IMR-90 (cell line): ENCODE measurements around the gene DNM3. TPM values are rescaled to one million over a fixed set of nuclear protein-coding genes. Genes with fewer than 3 reads are reported as not detected.

Source experiments
- ATAC-seq: fragments of 200-7000 bp; cut with Tn5 transposase; 2 replicates; pipeline ENCODE4 v1.9.1; 2020; ENCODE audit warnings: low read depth, mild to moderate bottlenecking, moderate library complexity
- BruUV-seq: library from RNA; stranded (reverse); fragments of 400-500 nt; replicated peaks from 2 replicates; lab custom pipeline; 2021; lab: Mats Ljungman, UMichigan
- CTCF ChIA-PET: fragments of 300-600 bp; formaldehyde crosslinking; extraction: SDS; loops from one replicate; lab custom pipeline; 2021; ENCODE audit warnings: antibody characterized with exemption; lab: Yijun Ruan, JAX
- POLR2A ChIA-PET: fragments of 300-600 bp; sonication (Branson Sonifier 250); formaldehyde crosslinking; loops from one replicate; lab custom pipeline; 2022; ENCODE audit warnings: antibody characterized with exemption; ENCODE audit not compliant: unreplicated experiment; lab: Charles Lee
- DNase-seq: peaks from one replicate; pipeline ENCODE4 v3.0.0; 2013
- H2AFZ ChIP-seq: replicated peaks from 2 replicates; pipeline ENCODE3; 2013; ENCODE audit warnings: low read length, mild to moderate bottlenecking; ENCODE audit not compliant: poor library complexity
- H2AK5ac ChIP-seq: 2 replicates; pipeline ENCODE4 v1.6.1; 2013; ENCODE audit warnings: low read depth, low read length, inconsistent platforms
- H2AK9ac ChIP-seq: replicated peaks from 2 replicates; pipeline ENCODE3; 2013; ENCODE audit warnings: mild to moderate bottlenecking, low read depth, low read length, moderate library complexity; ENCODE audit not compliant: poor library complexity
- H2BK120ac ChIP-seq: 2 replicates; pipeline ENCODE4 v1.6.1; 2013; ENCODE audit warnings: low read depth, low read length, inconsistent platforms
- H2BK15ac ChIP-seq: 3 replicates; pipeline ENCODE4 v1.6.1; 2013; ENCODE audit warnings: low read depth, low read length, inconsistent platforms
- H2BK20ac ChIP-seq: 2 replicates; pipeline ENCODE4 v1.6.1; 2013; ENCODE audit warnings: low read depth, mild to moderate bottlenecking, inconsistent platforms, low read length, moderate library complexity
- H2BK5ac ChIP-seq: 2 replicates; pipeline ENCODE4 v1.6.1; 2013; ENCODE audit warnings: mild to moderate bottlenecking, low read depth, low read length, inconsistent platforms; ENCODE audit not compliant: poor library complexity, severe bottlenecking
- H3K14ac ChIP-seq: replicated peaks from 2 replicates; pipeline ENCODE4 v1.6.1; 2013; ENCODE audit warnings: low read depth, low read length, inconsistent platforms
- H3K18ac ChIP-seq: 2 replicates; pipeline ENCODE4 v1.6.1; 2013; ENCODE audit warnings: low read depth, low read length, control low read depth
- H3K23ac ChIP-seq: 2 replicates; pipeline ENCODE4 v1.6.1; 2013; ENCODE audit warnings: low read depth, low read length, inconsistent platforms
- H3K27ac ChIP-seq: 2 replicates; pipeline ENCODE4 v1.5.1; 2013; ENCODE audit warnings: mild to moderate bottlenecking, control low read depth, low read length; ENCODE audit not compliant: insufficient read depth
- H3K27me3 ChIP-seq: 2 replicates; pipeline ENCODE4 v1.6.1; 2013; ENCODE audit warnings: low read length; ENCODE audit not compliant: control insufficient read depth, insufficient read depth
- H3K36me3 ChIP-seq: 2 replicates; pipeline ENCODE4 v1.6.1; 2013; ENCODE audit warnings: low read length, mixed read lengths; ENCODE audit not compliant: control insufficient read depth, insufficient read depth
- H3K4ac ChIP-seq: 2 replicates; pipeline ENCODE4 v1.6.1; 2013; ENCODE audit warnings: low read depth, low read length, inconsistent platforms
- H3K4me1 ChIP-seq: 2 replicates; pipeline ENCODE4 v1.6.1; 2013; ENCODE audit warnings: low read length, mixed read lengths; ENCODE audit not compliant: control insufficient read depth, insufficient read depth
- H3K4me2 ChIP-seq: 2 replicates; pipeline ENCODE4 v1.6.1; 2013; ENCODE audit warnings: low read depth, mild to moderate bottlenecking, control low read depth, low read length, moderate library complexity
- H3K4me3 ChIP-seq: 2 replicates; pipeline ENCODE4 v1.5.1; 2013; ENCODE audit warnings: low read depth, mild to moderate bottlenecking, control low read depth, low read length, moderate library complexity; ENCODE audit not compliant: insufficient read depth
- H3K56ac ChIP-seq: 2 replicates; pipeline ENCODE4 v1.6.1; 2013; ENCODE audit warnings: low read length, inconsistent platforms; ENCODE audit not compliant: insufficient read depth; ENCODE audit errors: extremely low read depth
- H3K79me1 ChIP-seq, 2 experiments: 2 replicates each; pipeline ENCODE4 v1.6.1; 2013; ENCODE audit warnings: low read length in 2 of 2, inconsistent platforms in 1 of 2, low read depth in 1 of 2
- H3K9ac ChIP-seq: 2 replicates; pipeline ENCODE4 v1.6.1; 2013; ENCODE audit warnings: low read depth, low read length, control low read depth
- H3K9me1 ChIP-seq: 2 replicates; pipeline ENCODE4 v1.6.1; 2013; ENCODE audit warnings: low read length, inconsistent platforms; ENCODE audit not compliant: insufficient read depth
- H3K9me3 ChIP-seq: 2 replicates; pipeline ENCODE4 v1.6.1; 2013; ENCODE audit warnings: low read length; ENCODE audit not compliant: control insufficient read depth, insufficient read depth
- H4K20me1 ChIP-seq: 2 replicates; pipeline ENCODE4 v1.6.1; 2013; ENCODE audit warnings: low read length, inconsistent platforms; ENCODE audit not compliant: insufficient read depth
- H4K5ac ChIP-seq: 2 replicates; pipeline ENCODE4 v1.6.1; 2013; ENCODE audit warnings: mild to moderate bottlenecking, low read depth, low read length, control low read depth
- H4K8ac ChIP-seq, 2 experiments: 2 replicates each; pipeline ENCODE4 v1.6.1; 2013; ENCODE audit warnings: low read depth in 2 of 2, low read length in 2 of 2, control low read depth in 1 of 2, inconsistent platforms in 1 of 2
- H4K91ac ChIP-seq: 2 replicates; pipeline ENCODE4 v1.6.1; 2013; ENCODE audit warnings: low read depth, low read length, inconsistent platforms; ENCODE audit not compliant: insufficient read depth
- BHLHE40 ChIP-seq: fragments of 150-350 bp; IDR thresholded peaks from 2 replicates; pipeline ENCODE4 v1.6.1; 2016; ENCODE audit warnings: mild to moderate bottlenecking, low read depth, low read length
- CEBPB ChIP-seq: IDR thresholded peaks from 2 replicates; pipeline ENCODE4 v1.6.1; 2012; ENCODE audit warnings: low read depth, low read length, improper control_type of control experiment
- CHD1 ChIP-seq: IDR thresholded peaks from 2 replicates; pipeline ENCODE4 v1.6.1; 2012; ENCODE audit warnings: low read depth, low read length, improper control_type of control experiment
- FOS ChIP-seq: fragments of 150-350 bp; IDR thresholded peaks from 2 replicates; pipeline ENCODE4 v1.6.1; 2016; ENCODE audit warnings: low read depth, low read length
- MAFK ChIP-seq: IDR thresholded peaks from 2 replicates; pipeline ENCODE4 v1.6.1; 2012; ENCODE audit warnings: low read depth, low read length, improper control_type of control experiment
- MXI1 ChIP-seq: IDR thresholded peaks from 2 replicates; pipeline ENCODE4 v1.6.1; 2012; ENCODE audit warnings: low read depth, mild to moderate bottlenecking, low read length, moderate library complexity, borderline replicate concordance
- NFE2L2 ChIP-seq: fragments of 150-350 bp; IDR thresholded peaks from 2 replicates; pipeline ENCODE4 v1.6.1; 2016; ENCODE audit warnings: low read depth, mild to moderate bottlenecking, low read length
- POLR2A ChIP-seq: IDR thresholded peaks from 2 replicates; pipeline ENCODE4 v1.6.1; 2012; ENCODE audit warnings: mild to moderate bottlenecking, low read depth, low read length
- RAD21 ChIP-seq: IDR thresholded peaks from 2 replicates; pipeline ENCODE4 v1.6.1; 2012; ENCODE audit warnings: low read length, improper control_type of control experiment
- RFX5 ChIP-seq: IDR thresholded peaks from 2 replicates; pipeline ENCODE4 v1.8.0; 2012; ENCODE audit warnings: low read depth, mild to moderate bottlenecking, low read length, moderate library complexity
- WGBS, 2 experiments: methylation state at CpG; one replicate each; pipeline versions ENCODE4 v1.1.5 to v1.1.7; 2013; ENCODE audit warnings: missing lambda C conversion rate in 2 of 2; ENCODE audit not compliant: insufficient read length in 1 of 2; ENCODE audit errors: extremely low coverage in 2 of 2; 5-methylcytosine and 5-hydroxymethylcytosine counted together
- dilution Hi-C: fragments of 300-500 bp; cut with HindIII; formaldehyde crosslinking; loops from one replicate; pipeline ENCODE4 v1.14.3; 2018; ENCODE audit warnings: low sequenced_read_pairs; ENCODE audit not compliant: unreplicated experiment
- in situ Hi-C: fragments of 300-500 bp; cut with MboI; formaldehyde crosslinking; loops from 3 replicates; pipeline ENCODE4 v1.14.3; 2019; ENCODE audit warnings: low sequenced_read_pairs, inconsistent platforms, mixed read lengths
- intact Hi-C: fragments of 100-400 bp; cut with micrococcal nuclease; formaldehyde crosslinking; loops from 2 replicates; pipeline ENCODE4 v1.10.0; 2022
- polyA plus RNA-seq, 3 experiments: library from polyadenylated mRNA; depleted of rRNA; stranded (reverse); fragments of >200 nt; gene quantifications; 2 replicates each; pipeline ENCODE4 v1.2.3, GENCODE V29; 2012; ENCODE audit warnings: low replicate concordance in 1 of 3
- total RNA-seq: library from RNA; depleted of rRNA; stranded (reverse); fragments of >200 nt; gene quantifications from 2 replicates; pipeline ENCODE4 v1.2.3, GENCODE V29; 2012
- TF ChIP-seq, protein P1 (sequence below): fragments of 150-350 bp; IDR thresholded peaks from 2 replicates; pipeline ENCODE4 v1.6.1; 2017; ENCODE audit warnings: mild to moderate bottlenecking, antibody characterized with exemption, low read length, low read depth
- TF ChIP-seq, protein P2 (sequence below): conservative IDR thresholded peaks from 2 replicates; pipeline ENCODE4 v1.5.1; 2012; ENCODE audit warnings: mild to moderate bottlenecking, low read depth, low read length, improper control_type of control experiment
- TF ChIP-seq, protein P3 (sequence below): fragments of 150-350 bp; IDR thresholded peaks from 2 replicates; pipeline ENCODE4 v1.6.1; 2016; ENCODE audit warnings: low read depth, mild to moderate bottlenecking, low read length, moderate library complexity, borderline replicate concordance

The DNM3 gene
- total and polyA plus RNA-seq, 2 of the 4 experiments (the other 2 are of a cell fraction) = 0.36 TPM

DNA sequence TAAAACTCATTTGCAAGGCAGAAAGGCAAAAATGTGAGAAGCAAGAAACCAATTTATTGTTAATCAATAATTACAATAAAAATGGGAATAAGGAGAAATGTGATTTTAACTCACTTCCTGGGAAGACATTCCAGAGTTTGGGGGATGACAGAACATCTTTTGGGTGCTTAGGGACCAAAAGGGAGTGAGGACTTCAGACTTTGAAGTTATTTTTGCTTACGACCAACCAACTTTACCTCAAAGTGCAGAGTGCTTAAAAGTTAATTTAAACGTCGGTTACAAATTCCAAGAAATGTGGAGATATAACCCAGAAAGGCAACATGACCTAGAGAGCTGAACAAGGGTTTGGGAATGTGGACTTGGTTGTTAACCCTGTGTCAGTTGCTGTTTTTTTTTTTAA lies 344.7 kb downstream of the DNM3 start:
- Histone ChIP-seq H3K23ac (no peak overlapping the region), H3K56ac (no peak overlapping the region; the same call in 1 of the 2 replicates), H3K4ac (no peak overlapping the region), H3K27me3 (no peaks in the 10 kb centered on the region), H3K27ac (no peak overlapping the region), H3K36me3 (no peaks in the 10 kb centered on the region), H3K9me1 (peaks cover 2% of the 10 kb centered on the region; the same call in 1 of the 2 replicates), H4K8ac (peak overlapping the region in 1 of 2 experiments; percentile 30; a peak in 1 of 4 replicates), H2BK5ac (peak overlapping the region; percentile 5), H3K79me1 (no peaks in the 10 kb centered on the region), H4K91ac (0 out of 2 replicates have a peak overlapping the region, but pooled peaks have one; percentile 56), H2BK15ac (no peak overlapping the region), H3K18ac (0 out of 2 replicates have a peak overlapping the region, but pooled peaks have one; percentile 17), H4K5ac (no peak overlapping the region), H2AFZ (no peak overlapping the region), H4K20me1 (no peaks in the 10 kb centered on the region), H3K14ac (peak overlapping the region; percentile 70), H2BK20ac (peak overlapping the region; percentile 30), H3K9me3 (no peaks in the 10 kb centered on the region), H3K4me1 (peaks cover 12% of the 10 kb centered on the region), H3K4me2 (no peak overlapping the region), H2AK9ac (no peak overlapping the region), H2AK5ac (no peak overlapping the region; the same call in 1 of the 2 replicates), H3K4me3 (no peak overlapping the region), H2BK120ac (peak overlapping the region; percentile 44), H3K9ac (no peak overlapping the region)
- no peak for ATAC-seq
- WGBS, 2 experiments = no CpG with 5 or more reads among the region's 3 CpGs
- ChIA-PET POLR2A (no interaction called here), CTCF (interaction anchor here (1.7 kb wide), 1 partner anchor 35 kb away, joined by 3 read pairs; no protein-coding TSS in a partner anchor)
- dilution Hi-C loops (no loop called here), in situ Hi-C loops (no loop called here), intact Hi-C loops (loop anchor here (5.0 kb wide), 1 partner anchor 36 kb away; no protein-coding TSS in a partner anchor)
- DNase-seq = no peak
- TF ChIP-seq, protein P1, sequence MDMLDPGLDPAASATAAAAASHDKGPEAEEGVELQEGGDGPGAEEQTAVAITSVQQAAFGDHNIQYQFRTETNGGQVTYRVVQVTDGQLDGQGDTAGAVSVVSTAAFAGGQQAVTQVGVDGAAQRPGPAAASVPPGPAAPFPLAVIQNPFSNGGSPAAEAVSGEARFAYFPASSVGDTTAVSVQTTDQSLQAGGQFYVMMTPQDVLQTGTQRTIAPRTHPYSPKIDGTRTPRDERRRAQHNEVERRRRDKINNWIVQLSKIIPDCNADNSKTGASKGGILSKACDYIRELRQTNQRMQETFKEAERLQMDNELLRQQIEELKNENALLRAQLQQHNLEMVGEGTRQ = no peak
- TF ChIP-seq BHLHE40 (no peak), RFX5 (no peak), RAD21 (no peak), FOS (no peak), MAFK (no peak), POLR2A (no peak), NFE2L2 (no peak), CEBPB (no peak), CHD1 (no peak), MXI1 (no peak)
- TF ChIP-seq, protein P2, sequence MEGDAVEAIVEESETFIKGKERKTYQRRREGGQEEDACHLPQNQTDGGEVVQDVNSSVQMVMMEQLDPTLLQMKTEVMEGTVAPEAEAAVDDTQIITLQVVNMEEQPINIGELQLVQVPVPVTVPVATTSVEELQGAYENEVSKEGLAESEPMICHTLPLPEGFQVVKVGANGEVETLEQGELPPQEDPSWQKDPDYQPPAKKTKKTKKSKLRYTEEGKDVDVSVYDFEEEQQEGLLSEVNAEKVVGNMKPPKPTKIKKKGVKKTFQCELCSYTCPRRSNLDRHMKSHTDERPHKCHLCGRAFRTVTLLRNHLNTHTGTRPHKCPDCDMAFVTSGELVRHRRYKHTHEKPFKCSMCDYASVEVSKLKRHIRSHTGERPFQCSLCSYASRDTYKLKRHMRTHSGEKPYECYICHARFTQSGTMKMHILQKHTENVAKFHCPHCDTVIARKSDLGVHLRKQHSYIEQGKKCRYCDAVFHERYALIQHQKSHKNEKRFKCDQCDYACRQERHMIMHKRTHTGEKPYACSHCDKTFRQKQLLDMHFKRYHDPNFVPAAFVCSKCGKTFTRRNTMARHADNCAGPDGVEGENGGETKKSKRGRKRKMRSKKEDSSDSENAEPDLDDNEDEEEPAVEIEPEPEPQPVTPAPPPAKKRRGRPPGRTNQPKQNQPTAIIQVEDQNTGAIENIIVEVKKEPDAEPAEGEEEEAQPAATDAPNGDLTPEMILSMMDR = no peak
- TF ChIP-seq, protein P3, sequence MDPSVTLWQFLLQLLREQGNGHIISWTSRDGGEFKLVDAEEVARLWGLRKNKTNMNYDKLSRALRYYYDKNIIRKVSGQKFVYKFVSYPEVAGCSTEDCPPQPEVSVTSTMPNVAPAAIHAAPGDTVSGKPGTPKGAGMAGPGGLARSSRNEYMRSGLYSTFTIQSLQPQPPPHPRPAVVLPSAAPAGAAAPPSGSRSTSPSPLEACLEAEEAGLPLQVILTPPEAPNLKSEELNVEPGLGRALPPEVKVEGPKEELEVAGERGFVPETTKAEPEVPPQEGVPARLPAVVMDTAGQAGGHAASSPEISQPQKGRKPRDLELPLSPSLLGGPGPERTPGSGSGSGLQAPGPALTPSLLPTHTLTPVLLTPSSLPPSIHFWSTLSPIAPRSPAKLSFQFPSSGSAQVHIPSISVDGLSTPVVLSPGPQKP = no peak
- BruUV-seq = no TSS peak
